CD4-positive, alpha-beta memory T cell (primary cell): ENCODE results near the gene OR6C65. TPM values are rescaled to one million over a fixed set of nuclear protein-coding genes. Genes with fewer than 3 reads are reported as not detected.

Experiments used
- CTCF ChIA-PET: fragments of 350-600 bp; sonication (Branson Sonifier 250); formaldehyde crosslinking; loops from one replicate; lab custom pipeline; 2021; ENCODE audit warnings: inconsistent platforms; ENCODE audit not compliant: partially characterized antibody; lab: Charles Lee
- POLR2A ChIA-PET: fragments of 350-600 bp; sonication (Branson Sonifier 250); formaldehyde crosslinking; loops from one replicate; lab custom pipeline; 2021; ENCODE audit not compliant: partially characterized antibody; lab: Charles Lee
- DNase-seq, 5 donors: peaks; one replicate each; pipeline versions ENCODE4 v3.0.0 to v3.0.0-alpha.2; 2020 to 2022; ENCODE audit warnings: mixed read lengths in 1 of 5
- H3K27ac ChIP-seq: one replicate; pipeline ENCODE4 v1.7.0; 2013; ENCODE audit warnings: low read depth, low read length
- H3K27me3 ChIP-seq: 2 replicates; pipeline ENCODE4 v1.7.0; 2013; ENCODE audit warnings: mild to moderate bottlenecking, low read length, moderate library complexity; ENCODE audit not compliant: insufficient read depth
- H3K36me3 ChIP-seq: 2 replicates; pipeline ENCODE4 v1.7.0; 2013; ENCODE audit warnings: mild to moderate bottlenecking, low read length, moderate library complexity; ENCODE audit not compliant: insufficient read depth
- H3K4me1 ChIP-seq: 2 replicates; pipeline ENCODE4 v1.7.0; 2013; ENCODE audit warnings: mild to moderate bottlenecking, low read length, moderate library complexity; ENCODE audit not compliant: insufficient read depth
- H3K4me3 ChIP-seq, 2 donors: one replicate each; pipeline ENCODE4 v1.7.0; 2013; ENCODE audit warnings: low read length in 2 of 2, mild to moderate bottlenecking in 1 of 2
- H3K9me3 ChIP-seq, 2 donors: one replicate each; pipeline ENCODE4 v1.7.0; 2013; ENCODE audit warnings: low read length in 2 of 2, control low read depth in 1 of 2; ENCODE audit not compliant: control insufficient read depth in 1 of 2
- H3K27ac Mint-ChIP-seq, 7 donors: one replicate each; pipeline ENCODE4 v1.8.0; 2020 to 2021; ENCODE audit warnings: mixed read lengths in 7 of 7, mild to moderate bottlenecking in 6 of 7, inconsistent platforms in 3 of 7, moderate library complexity in 3 of 7
- H3K27me3 Mint-ChIP-seq, 2 donors: one replicate each; pipeline ENCODE4 v1.8.0; 2020 to 2021; ENCODE audit warnings: mixed read lengths in 2 of 2
- H3K36me3 Mint-ChIP-seq, 2 donors: one replicate each; pipeline ENCODE4 v1.8.0; 2020 to 2021; ENCODE audit warnings: mixed read lengths in 2 of 2, inconsistent platforms in 1 of 2, mild to moderate bottlenecking in 1 of 2
- H3K4me1 Mint-ChIP-seq, 4 donors: one replicate each; pipeline ENCODE4 v1.8.0; 2020 to 2021; ENCODE audit warnings: mixed read lengths in 4 of 4, mild to moderate bottlenecking in 1 of 4
- H3K4me3 Mint-ChIP-seq, 8 donors: one replicate each; pipeline ENCODE4 v1.8.0; 2020 to 2021; ENCODE audit warnings: mixed read lengths in 8 of 8, mild to moderate bottlenecking in 7 of 8, moderate library complexity in 6 of 8, inconsistent platforms in 3 of 8
- H3K9me3 Mint-ChIP-seq, 8 donors: one replicate each; pipeline ENCODE4 v1.8.0; 2020 to 2021; ENCODE audit warnings: mixed read lengths in 8 of 8, mild to moderate bottlenecking in 5 of 8, inconsistent platforms in 3 of 8, moderate library complexity in 1 of 8
- intact Hi-C: fragments of 100-400 bp; cut with micrococcal nuclease; formaldehyde crosslinking; loops from one replicate; pipeline ENCODE4 v1.15.1; 2023
- polyA plus RNA-seq, 2 donors: library from polyadenylated mRNA; unstranded; fragments of 300-500 nt; fragmentation: Illumina TruSeq; gene quantifications; one replicate each; pipeline ENCODE4 v1.2.3, GENCODE V29; 2021
- total RNA-seq, 2 experiments: library from RNA; stranded (reverse); gene quantifications; one replicate each; pipeline ENCODE4 v1.2.3, GENCODE V29; 2021

The OR6C65 gene
- total and polyA plus RNA-seq, 4 experiments from 2014 or later = not detected

- no peaks in the 10 kb centered on the region for H3K4me1 Mint-ChIP-seq
- peaks cover 10 to 17% of the 10 kb centered on the region in 2 donors for H3K27me3 Mint-ChIP-seq
- Histone ChIP-seq H3K4me3 (no peak overlapping the region), H3K4me1 (no peaks in the 10 kb centered on the region), H3K27ac (no peak overlapping the region), H3K9me3 (no peaks in the 10 kb centered on the region), H3K36me3 (no peaks in the 10 kb centered on the region), H3K27me3 (no peaks in the 10 kb centered on the region)
- H3K36me3 Mint-ChIP-seq = no peaks in the 10 kb centered on the region
- H3K27ac Mint-ChIP-seq = no peak overlapping the region
- H3K4me3 Mint-ChIP-seq = no peak overlapping the region
- intact Hi-C loops = no loop called here
- H3K9me3 Mint-ChIP-seq = peaks cover 0 to 13% (median 10%) of the 10 kb centered on the region in 8 donors
- CTCF ChIA-PET = interaction anchor here (0.9 kb wide), 1 partner anchor 173 kb away, joined by 4 read pairs; no protein-coding TSS in a partner anchor
- DNase-seq = no peak
- POLR2A ChIA-PET = no interaction called here
These were observed 46.0 kb downstream of the OR6C65 start for GRCh38 chr12:55446326-55446725.

- H3K9me3 Mint-ChIP-seq = no peaks in the 10 kb centered on the region
- intact Hi-C loops = no loop called here
- Histone ChIP-seq H3K27me3 (no peaks in the 10 kb centered on the region), H3K4me1 (no peaks in the 10 kb centered on the region), H3K4me3 (no peak overlapping the region), H3K9me3 (no peaks in the 10 kb centered on the region), H3K36me3 (no peaks in the 10 kb centered on the region), H3K27ac (no peak overlapping the region)
- DNase-seq = no peak
- ChIA-PET CTCF (no interaction called here), POLR2A (no interaction called here)
- H3K36me3 Mint-ChIP-seq = no peaks in the 10 kb centered on the region
- H3K4me3 Mint-ChIP-seq = no peak overlapping the region
- no peaks in the 10 kb centered on the region for H3K4me1 Mint-ChIP-seq
- no peak overlapping the region for H3K27ac Mint-ChIP-seq
- peaks cover 21 to 30% of the 10 kb centered on the region in 2 donors for H3K27me3 Mint-ChIP-seq
These were observed 48.5 kb downstream of the OR6C65 start for GRCh38 chr12:55448825-55449224.

Other genes with a start within 250 kb of the OR6C65 start
- gene OR10A7, start 179.5 kb upstream of the OR6C65 start, total RNA-seq = not detected
- gene OR10A7, start 179.5 kb upstream of the OR6C65 start, polyA plus RNA-seq = not detected
- not detected for gene OR6C74, start 155.9 kb upstream of the OR6C65 start, total RNA-seq
- not detected for gene OR6C74, start 155.9 kb upstream of the OR6C65 start, polyA plus RNA-seq
- gene OR6C6, start 104.0 kb upstream of the OR6C65 start, total RNA-seq = not detected
- not detected for gene OR6C6, start 104.0 kb upstream of the OR6C65 start, polyA plus RNA-seq
- gene OR6C1, start 86.2 kb upstream of the OR6C65 start, total RNA-seq = not detected
- gene OR6C1, start 86.2 kb upstream of the OR6C65 start, polyA plus RNA-seq = not detected
- gene OR6C3, start 69.8 kb upstream of the OR6C65 start, total RNA-seq = not detected
- gene OR6C3, start 69.8 kb upstream of the OR6C65 start, polyA plus RNA-seq = not detected
- gene OR6C75, start 37.6 kb upstream of the OR6C65 start, total RNA-seq = not detected
- gene OR6C75, start 37.6 kb upstream of the OR6C65 start, polyA plus RNA-seq = not detected
- gene OR6C76, start 25.7 kb downstream of the OR6C65 start, total RNA-seq = not detected
- gene OR6C76, start 25.7 kb downstream of the OR6C65 start, polyA plus RNA-seq = not detected
- not detected for gene OR6C2, start 43.5 kb downstream of the OR6C65 start, total RNA-seq
- gene OR6C2, start 43.5 kb downstream of the OR6C65 start, polyA plus RNA-seq = not detected
- gene OR6C70, start 69.6 kb downstream of the OR6C65 start, total RNA-seq = not detected
- not detected for gene OR6C70, start 69.6 kb downstream of the OR6C65 start, polyA plus RNA-seq
- gene OR6C68, start 91.8 kb downstream of the OR6C65 start, total RNA-seq = not detected
- not detected for gene OR6C68, start 91.8 kb downstream of the OR6C65 start, polyA plus RNA-seq
- gene OR6C4, start 149.1 kb downstream of the OR6C65 start, total RNA-seq = not detected
- gene OR6C4, start 149.1 kb downstream of the OR6C65 start, polyA plus RNA-seq = not detected
- gene OR2AP1, start 171.9 kb downstream of the OR6C65 start, total RNA-seq = not detected
- gene OR2AP1, start 171.9 kb downstream of the OR6C65 start, polyA plus RNA-seq = not detected
- gene OR10P1, start 236.4 kb downstream of the OR6C65 start, total RNA-seq = not detected
- gene OR10P1, start 236.4 kb downstream of the OR6C65 start, polyA plus RNA-seq = not detected